ENCODE measurements around the gene ADCY3.

The ADCY3 gene

DNA sequence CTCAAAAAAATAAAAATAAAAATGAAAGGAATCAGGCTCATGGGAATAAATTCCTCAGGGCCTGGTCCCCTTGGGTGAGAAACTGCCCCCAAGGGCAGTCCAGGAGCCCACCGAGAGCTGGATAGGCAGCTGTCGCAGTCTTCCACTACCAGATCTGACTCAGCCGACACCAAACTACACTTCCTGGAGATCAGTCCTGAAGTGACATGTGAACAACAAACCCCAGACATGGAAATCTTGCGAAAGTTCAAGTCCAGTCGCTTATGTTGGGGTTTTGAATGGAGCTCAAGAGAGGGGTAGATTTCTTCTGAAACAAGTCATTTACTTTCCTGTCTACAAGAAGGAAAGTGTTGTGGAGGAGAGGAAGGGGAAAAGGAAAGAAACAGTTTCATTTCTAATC is 12.9 kb downstream of the ADCY3 start:
- Mint-ChIP-seq H3K27me3 (no peaks in the 10 kb centered on the region), H3K4me1 (no peaks in the 10 kb centered on the region), H3K27ac (no peak overlapping the region), H3K36me3 (peaks cover 33 to 46% of the 10 kb centered on the region in 2 donors), H3K9me3 (no peaks in the 10 kb centered on the region), H3K4me3 (no peak overlapping the region)
- DNase-seq (no peak), ATAC-seq (replicated peaks) (no peak)

DNA sequence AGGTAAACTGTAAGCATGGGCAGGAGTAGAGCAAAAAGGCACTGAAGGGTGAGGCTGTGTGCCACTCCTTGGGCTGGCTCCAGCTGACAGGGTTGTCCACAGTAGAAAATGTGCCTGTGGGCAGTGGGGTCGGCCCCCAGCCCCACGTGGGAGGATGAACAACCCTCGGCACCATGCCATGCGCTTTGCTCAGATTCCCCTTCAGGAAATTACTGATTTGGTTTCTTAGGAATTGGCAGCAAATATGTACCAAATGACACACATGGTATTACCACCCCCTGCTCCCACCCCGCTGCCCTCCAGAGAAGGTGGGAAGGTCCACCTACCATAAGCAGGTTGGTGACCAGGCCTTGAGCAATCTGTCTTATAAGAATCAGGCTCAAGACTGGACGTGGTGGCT is 13.6 kb downstream of the ADCY3 start:
- ATAC-seq (replicated peaks) (no peak), DNase-seq (no peak)
- no peaks in the 10 kb centered on the region for H3K9me3 Mint-ChIP-seq
- H3K36me3 Mint-ChIP-seq, result peaks cover 30 to 45% of the 10 kb centered on the region in 2 donors
- no peaks in the 10 kb centered on the region for H3K27me3 Mint-ChIP-seq
- no peak overlapping the region for H3K4me3 Mint-ChIP-seq
- no peaks in the 10 kb centered on the region for H3K4me1 Mint-ChIP-seq
- H3K27ac Mint-ChIP-seq, result no peak overlapping the region

DNA sequence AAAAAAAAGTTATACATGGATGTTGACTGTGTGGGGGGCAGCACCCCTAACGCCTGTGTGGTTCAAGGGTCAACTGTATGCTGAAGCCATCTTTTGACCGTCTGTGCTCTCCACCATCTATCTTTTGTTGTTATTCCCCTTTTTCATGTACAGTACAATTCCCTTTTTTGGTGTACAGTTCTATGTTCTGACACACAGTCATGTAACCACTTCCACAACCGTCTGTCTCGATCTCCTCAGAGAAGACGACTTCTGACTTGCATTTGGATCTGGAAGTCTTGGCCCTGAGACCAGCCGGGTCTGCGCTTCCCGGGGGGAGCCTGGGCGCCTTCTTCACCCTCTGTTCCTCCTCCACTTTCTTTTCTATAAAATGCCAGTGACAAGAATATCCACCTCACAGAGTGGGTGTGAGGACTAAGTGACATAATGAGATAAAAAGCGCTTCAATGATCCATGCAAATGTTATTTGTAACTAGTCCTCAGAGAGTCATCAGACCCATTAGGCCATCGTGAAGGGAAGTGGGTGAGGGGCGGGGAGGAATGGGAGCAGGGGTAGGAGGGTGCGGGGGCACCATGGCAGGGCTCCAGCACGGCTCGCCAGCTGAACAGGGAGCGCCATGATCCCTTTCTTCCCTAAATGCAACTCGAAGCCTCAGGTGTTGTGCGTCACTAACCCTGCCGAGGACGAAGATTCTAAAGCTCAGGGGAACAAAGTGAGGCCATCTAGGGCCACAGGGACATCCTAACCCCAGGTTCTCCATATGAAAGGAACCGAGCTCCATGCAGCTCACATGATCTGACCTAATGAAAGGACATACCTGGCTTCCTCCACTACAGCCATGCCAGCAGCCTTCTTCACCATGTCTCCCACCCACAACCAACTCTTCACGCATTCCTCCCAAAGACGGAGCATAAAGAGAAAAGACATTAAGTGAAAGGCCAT is 16.6 kb downstream of the ADCY3 start:
- Mint-ChIP-seq H3K27me3 (no peaks in the 10 kb centered on the region), H3K9me3 (no peaks in the 10 kb centered on the region), H3K36me3 (peaks cover 25 to 46% of the 10 kb centered on the region in 2 donors), H3K4me3 (no peak overlapping the region), H3K27ac (no peak overlapping the region), H3K4me1 (no peaks in the 10 kb centered on the region)
- no peak for ATAC-seq (replicated peaks)
- DNase-seq, result no peak

DNA sequence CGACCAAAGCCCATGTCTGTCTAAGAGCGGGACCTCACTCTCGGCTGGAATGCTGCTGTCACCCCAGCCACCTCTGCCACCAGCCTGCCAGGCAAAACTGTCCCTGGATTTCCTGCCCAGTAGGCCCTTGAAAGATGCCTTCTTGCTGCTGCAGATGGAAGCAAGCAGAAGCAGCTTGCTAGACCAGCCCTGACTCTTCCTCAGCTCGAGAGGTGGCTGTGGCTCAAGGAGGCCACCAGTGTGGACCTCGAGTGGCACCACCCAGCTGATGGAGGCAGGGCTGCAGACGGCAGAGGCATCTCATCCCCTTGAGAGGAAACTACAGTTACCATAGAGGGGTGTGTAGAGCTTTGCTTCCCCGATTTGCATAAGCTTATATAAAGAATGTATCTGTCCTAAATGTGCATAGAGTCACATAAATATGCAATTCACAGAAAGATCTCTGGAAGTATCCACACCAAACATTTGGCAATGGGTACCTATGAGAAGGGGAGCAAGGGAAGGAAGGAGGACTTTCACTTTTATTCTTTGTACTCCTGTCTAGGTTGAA is 20.6 kb downstream of the ADCY3 start:
- no peak for ATAC-seq (replicated peaks)
- peaks cover 22 to 28% of the 10 kb centered on the region in 2 donors for H3K9me3 Mint-ChIP-seq
- DNase-seq, result no peak
- H3K27me3 Mint-ChIP-seq, result no peaks in the 10 kb centered on the region
- peaks cover 0 to 2% of the 10 kb centered on the region in 2 donors for H3K4me1 Mint-ChIP-seq
- no peak overlapping the region for H3K4me3 Mint-ChIP-seq
- H3K36me3 Mint-ChIP-seq, result peaks cover 54 to 76% of the 10 kb centered on the region in 2 donors
- no peak overlapping the region for H3K27ac Mint-ChIP-seq

DNA sequence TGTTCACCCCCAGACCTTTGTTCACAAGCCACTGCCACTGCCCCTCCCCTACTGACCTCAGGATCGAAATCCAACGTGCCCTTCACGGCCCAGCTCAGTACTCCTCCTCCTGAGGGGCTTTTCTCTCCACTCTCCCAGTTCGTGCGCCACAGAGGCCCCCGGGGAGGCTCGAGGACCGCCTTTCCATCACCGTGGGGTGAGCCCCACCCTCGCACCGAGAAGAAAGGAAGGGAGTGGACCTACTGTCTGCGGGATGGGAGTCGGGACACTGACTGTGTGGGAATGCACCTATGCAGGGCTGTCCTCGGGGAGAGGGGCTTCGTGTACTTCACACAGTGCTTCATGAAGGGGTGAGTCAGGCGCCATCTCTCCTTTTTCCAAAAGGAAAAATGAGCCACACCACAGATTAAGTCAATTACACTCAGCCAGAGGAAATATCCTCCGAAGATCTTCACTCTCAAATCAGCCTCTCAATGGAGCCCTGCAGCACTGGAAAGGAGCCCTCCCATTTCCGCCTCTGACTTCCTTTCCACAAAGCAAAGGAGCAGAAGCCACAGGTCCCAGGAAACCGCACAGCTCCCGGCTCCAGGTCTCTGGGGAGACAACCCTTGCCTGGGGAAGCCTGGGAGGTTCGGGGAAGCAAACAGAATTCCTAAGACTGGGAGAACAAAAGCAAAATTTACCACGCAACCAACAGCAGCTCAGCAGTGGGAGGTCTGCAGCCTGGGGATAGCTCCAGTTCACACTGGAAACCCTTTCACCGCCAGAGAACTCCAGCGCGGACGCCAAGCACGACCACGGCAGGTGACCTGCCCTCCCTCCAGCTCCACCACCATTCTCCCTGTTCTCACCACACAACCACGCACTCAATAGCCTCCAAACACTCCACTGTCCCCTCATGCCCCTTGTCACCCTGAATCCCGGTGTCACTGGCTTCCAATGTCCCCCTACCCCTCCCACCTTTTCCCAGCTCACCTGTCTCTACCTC is 21.6 kb downstream of the ADCY3 start:
- peaks cover 25 to 32% of the 10 kb centered on the region in 2 donors for H3K9me3 Mint-ChIP-seq
- peaks cover 53 to 77% of the 10 kb centered on the region in 2 donors for H3K36me3 Mint-ChIP-seq

DNA sequence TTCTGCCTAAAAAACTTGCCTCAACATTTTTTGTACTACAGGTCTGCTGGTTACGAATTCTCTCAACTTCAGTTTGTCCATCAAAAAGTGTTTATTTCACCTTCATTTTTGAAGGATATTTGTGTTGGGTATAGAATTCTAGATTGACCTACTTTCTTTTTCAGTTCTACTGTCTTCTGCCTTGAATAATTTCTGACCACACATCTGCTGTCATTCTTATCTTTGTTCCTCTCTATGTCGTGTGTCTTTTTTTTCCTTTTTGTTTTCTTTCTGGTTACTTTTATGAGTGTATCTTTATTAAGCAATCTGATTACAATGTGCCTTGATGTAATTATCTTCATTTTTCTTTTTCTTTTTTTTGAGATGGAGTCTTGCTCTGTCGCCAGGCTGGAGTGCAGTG is 25.3 kb downstream of the ADCY3 start:
- ATAC-seq (replicated peaks) (no peak), DNase-seq (no peak)
- Mint-ChIP-seq H3K4me3 (no peak overlapping the region), H3K27ac (no peak overlapping the region), H3K36me3 (peaks cover 44 to 64% of the 10 kb centered on the region in 2 donors), H3K9me3 (peaks cover 25 to 32% of the 10 kb centered on the region in 2 donors), H3K27me3 (no peaks in the 10 kb centered on the region), H3K4me1 (peaks cover 0 to 2% of the 10 kb centered on the region in 2 donors)

More for the DNA sequence above, 21.6 kb downstream of the ADCY3 start:
- H3K4me3 Mint-ChIP-seq, result no peak overlapping the region
- DNase-seq (no peak), ATAC-seq (replicated peaks) (no peak)
- H3K27ac Mint-ChIP-seq, result no peak overlapping the region
- no peaks in the 10 kb centered on the region for H3K27me3 Mint-ChIP-seq
- H3K4me1 Mint-ChIP-seq, result peaks cover 0 to 2% of the 10 kb centered on the region in 2 donors

DNA sequence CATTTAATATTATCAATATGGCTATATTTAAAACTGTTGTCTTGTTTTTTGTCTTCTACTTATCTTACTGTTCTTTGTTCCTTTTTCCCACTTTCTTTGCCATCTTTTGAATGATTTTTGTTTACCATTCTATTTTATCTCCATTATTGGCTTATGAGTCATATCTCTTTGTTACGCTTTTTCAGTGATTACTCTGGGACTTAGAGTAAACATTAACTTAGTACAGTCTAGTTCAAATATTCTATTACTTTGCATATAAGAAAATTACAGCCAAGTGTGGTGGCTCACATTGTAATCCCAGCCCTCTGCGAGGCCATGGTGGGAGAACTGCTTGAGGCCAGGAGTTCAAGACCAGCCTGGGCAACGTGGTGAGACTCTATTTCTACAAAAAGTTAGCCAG is 26.1 kb downstream of the ADCY3 start:
- no peak for DNase-seq

DNA sequence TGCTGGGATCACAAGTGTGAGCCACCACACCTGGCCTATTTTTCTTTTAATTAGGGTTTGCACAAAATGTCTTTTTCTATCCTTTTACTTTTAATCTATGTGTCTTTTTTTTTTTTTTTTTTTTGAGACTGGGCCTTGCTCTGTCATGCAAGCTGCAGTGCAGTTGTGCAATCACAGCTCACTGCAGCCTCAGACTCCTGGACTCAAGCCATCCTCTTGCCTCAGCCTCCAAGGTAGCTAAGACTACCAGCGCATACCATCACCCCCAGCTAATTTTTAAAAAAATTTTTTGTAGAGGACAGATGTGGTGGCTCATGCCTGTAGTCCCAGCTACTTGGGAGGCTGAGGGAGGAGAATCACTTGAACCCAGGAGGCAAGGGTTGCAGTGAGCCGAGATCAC is 27.1 kb downstream of the ADCY3 start:
- Mint-ChIP-seq H3K36me3 (peaks cover 39 to 52% of the 10 kb centered on the region in 2 donors), H3K27me3 (no peaks in the 10 kb centered on the region), H3K4me3 (no peak overlapping the region), H3K9me3 (peaks cover 29 to 32% of the 10 kb centered on the region in 2 donors), H3K4me1 (peaks cover 4 to 6% of the 10 kb centered on the region in 2 donors), H3K27ac (no peak overlapping the region)
- no peak for ATAC-seq (replicated peaks)
- no peak for DNase-seq

More for the DNA sequence above, 26.1 kb downstream of the ADCY3 start:
- H3K36me3 Mint-ChIP-seq, result peaks cover 40 to 57% of the 10 kb centered on the region in 2 donors
- ATAC-seq (replicated peaks), result no peak
- H3K4me1 Mint-ChIP-seq, result peaks cover 0 to 2% of the 10 kb centered on the region in 2 donors
- H3K27ac Mint-ChIP-seq, result no peak overlapping the region
- peaks cover 25 to 32% of the 10 kb centered on the region in 2 donors for H3K9me3 Mint-ChIP-seq
- H3K4me3 Mint-ChIP-seq, result no peak overlapping the region
- no peaks in the 10 kb centered on the region for H3K27me3 Mint-ChIP-seq

DNA sequence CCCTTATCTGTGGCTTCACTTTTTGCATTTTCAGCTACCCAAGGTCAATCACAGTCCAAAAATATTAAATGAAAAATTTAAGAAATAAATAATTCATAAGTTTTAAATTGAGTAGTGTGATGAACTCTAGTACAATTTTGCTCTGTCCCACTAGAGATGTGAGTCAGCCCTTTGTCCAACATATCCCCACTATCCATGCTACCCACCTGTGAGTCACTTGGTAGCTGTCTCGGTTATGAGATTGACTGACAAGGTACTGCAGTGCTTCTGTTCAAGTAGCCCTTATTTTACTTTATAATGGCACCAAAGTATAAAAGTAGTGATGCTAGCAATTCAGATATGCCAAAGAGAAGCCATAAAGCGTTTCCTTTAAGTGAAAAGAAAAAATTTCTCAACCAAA is 28.8 kb downstream of the ADCY3 start:
- no peak for DNase-seq

DNA sequence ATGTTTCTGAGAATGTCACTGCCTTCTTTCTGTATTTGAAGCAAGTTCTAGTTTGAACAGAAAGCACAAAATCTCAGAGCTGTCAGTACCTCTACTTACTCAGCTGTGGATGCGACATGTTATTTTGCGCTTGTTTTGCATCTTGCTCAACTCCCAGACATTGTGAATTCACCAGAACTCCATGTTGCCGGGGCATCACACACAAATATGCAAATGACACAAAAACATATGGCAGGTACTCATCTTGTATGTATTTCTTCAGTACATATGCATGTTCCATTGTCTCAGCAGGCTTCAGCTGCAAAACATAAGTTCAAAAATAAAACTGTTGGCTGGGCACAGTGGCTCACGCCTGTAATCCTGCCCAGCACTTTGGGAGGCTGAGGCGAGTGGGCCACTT is 30.8 kb downstream of the ADCY3 start:
- Mint-ChIP-seq H3K27me3 (no peaks in the 10 kb centered on the region), H3K9me3 (peaks cover 12 to 13% of the 10 kb centered on the region in 2 donors), H3K36me3 (peaks cover 32 to 46% of the 10 kb centered on the region in 2 donors), H3K4me1 (peaks cover 26 to 37% of the 10 kb centered on the region in 2 donors), H3K27ac (no peak overlapping the region), H3K4me3 (no peak overlapping the region)
- ATAC-seq (replicated peaks), result no peak
- no peak for DNase-seq

More for the DNA sequence above, 28.8 kb downstream of the ADCY3 start:
- ATAC-seq (replicated peaks), result no peak
- no peak overlapping the region for H3K27ac Mint-ChIP-seq
- H3K36me3 Mint-ChIP-seq, result peaks cover 31 to 48% of the 10 kb centered on the region in 2 donors
- H3K27me3 Mint-ChIP-seq, result no peaks in the 10 kb centered on the region
- peaks cover 18 to 20% of the 10 kb centered on the region in 2 donors for H3K9me3 Mint-ChIP-seq
- H3K4me1 Mint-ChIP-seq, result peaks cover 14 to 18% of the 10 kb centered on the region in 2 donors
- H3K4me3 Mint-ChIP-seq, result no peak overlapping the region

DNA sequence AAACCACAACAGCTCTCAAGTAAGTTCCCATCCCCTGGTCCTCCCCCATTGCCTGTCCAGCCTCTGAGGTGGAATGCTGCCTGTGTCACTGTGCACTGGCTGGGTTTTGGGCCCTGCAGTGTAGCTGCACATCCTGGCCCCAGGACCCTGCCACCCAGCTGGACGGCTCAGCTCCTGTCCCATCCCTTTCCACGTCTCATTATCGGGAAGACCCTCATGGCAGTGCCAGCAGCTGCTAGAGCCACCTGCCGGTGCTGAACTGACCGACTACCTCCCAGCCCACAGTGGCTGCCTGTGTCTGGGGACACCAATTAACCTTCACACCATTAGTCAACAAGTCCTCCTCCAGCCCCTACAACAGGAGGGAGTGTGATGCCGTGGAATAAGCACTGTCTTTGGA is 31.9 kb downstream of the ADCY3 start:
- Mint-ChIP-seq H3K4me1 (peaks cover 35 to 47% of the 10 kb centered on the region in 2 donors), H3K36me3 (peaks cover 28 to 49% of the 10 kb centered on the region in 2 donors), H3K27ac (peak overlapping the region; percentile 56), H3K4me3 (peak overlapping the region; percentile 35 to 48), H3K27me3 (no peaks in the 10 kb centered on the region), H3K9me3 (peaks cover 9% of the 10 kb centered on the region in 2 donors)
- DNase-seq, result no peak
- no peak for ATAC-seq (replicated peaks)

DNA sequence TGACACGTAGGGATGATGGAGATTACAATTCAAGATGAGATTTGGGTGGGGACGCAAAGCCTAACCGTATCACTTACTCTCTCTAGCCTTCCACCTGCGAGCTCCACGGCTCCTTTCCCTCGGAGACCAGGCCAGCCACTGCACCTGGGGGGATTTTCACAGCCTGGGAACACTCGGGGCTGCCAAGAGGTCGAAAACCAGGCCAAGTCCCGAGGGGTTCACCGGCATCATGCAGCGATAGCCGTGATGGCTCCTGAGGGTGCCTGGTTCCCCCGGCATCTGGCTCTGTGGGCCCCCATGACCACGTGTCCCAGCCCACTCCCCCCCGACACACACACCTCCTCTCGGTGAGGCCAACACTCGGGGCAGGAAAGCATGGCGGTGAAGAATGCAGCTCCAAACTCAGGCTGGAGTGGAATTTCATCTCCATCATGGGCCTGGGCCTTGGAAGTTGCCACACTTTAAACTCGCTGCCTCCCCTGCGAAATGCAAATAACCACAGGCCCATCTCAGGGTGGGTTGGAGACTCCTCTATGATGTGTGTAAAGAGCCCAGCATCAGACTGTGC is 32.6 kb downstream of the ADCY3 start:
- Mint-ChIP-seq H3K27me3 (no peaks in the 10 kb centered on the region), H3K9me3 (peaks cover 9% of the 10 kb centered on the region in 2 donors), H3K27ac (peak overlapping the region; percentile 97), H3K4me1 (peaks cover 36 to 53% of the 10 kb centered on the region in 2 donors), H3K36me3 (peaks cover 30 to 49% of the 10 kb centered on the region in 2 donors), H3K4me3 (peak overlapping the region; percentile 85 to 93)
- DNase-seq (no peak), ATAC-seq (replicated peaks) (no peak)

DNA sequence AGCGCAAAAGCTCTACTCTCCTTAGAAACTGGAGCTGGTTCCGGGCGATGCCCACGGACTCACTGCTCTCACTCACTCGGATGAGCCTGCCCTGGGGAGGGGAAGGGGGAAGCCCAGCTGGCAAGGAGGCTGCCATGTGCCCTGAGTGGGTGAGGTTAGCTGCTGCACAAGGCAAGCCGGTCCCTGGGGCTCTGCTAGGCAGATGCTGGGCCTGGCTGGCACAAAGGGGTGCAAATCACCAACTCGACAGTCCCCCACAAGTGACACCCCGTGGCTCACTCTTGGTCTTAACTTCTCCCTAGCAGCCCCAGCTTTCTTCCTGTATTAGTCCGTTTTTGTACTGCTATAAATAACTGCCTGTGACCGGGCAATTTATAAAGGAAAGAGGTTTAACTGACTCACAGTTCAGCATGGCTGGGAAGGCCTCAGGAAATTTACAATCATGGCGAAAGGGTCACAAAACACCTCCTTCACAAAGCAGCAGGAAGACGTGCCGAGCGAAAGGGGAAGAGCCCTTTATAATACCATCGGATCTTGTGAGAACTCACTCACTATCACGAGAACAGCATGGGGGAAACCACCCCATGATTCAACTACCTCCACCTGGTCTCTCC is 33.2 kb downstream of the ADCY3 start:
- ATAC-seq (replicated peaks), result peak; percentile 86 to 89
- peak; percentile 66 for DNase-seq
- H3K9me3 Mint-ChIP-seq, result peaks cover 9% of the 10 kb centered on the region in 2 donors
- H3K4me3 Mint-ChIP-seq, result peak overlapping the region; percentile 85 to 93
- H3K27ac Mint-ChIP-seq, result peak overlapping the region; percentile 97
- H3K27me3 Mint-ChIP-seq, result no peaks in the 10 kb centered on the region
- peaks cover 39 to 59% of the 10 kb centered on the region in 2 donors for H3K4me1 Mint-ChIP-seq
- H3K36me3 Mint-ChIP-seq, result peaks cover 36 to 55% of the 10 kb centered on the region in 2 donors
